Tibial artery (tissue), 4 donors: Measurements from ENCODE around the gene ADAT3.

Experiments used
- DNase-seq, 2 donors: peaks; one replicate each; pipeline ENCODE4 v3.0.0-alpha.2; 2019
- H3K27ac ChIP-seq, 2 donors: fragments of 200-600 bp; sonication (generic) in 1 of 2; 1 replicate in 1 of 2; 2 replicates in 1 of 2; pipeline ENCODE4 v1.5.1; 2018 to 2019; ENCODE audit warnings: mild to moderate bottlenecking in 1 of 2
- H3K27me3 ChIP-seq, 2 donors: fragments of 200-600 bp; sonication (generic) in 1 of 2; one replicate each; pipeline versions ENCODE4 v1.5.1 to v1.6.0; 2016 to 2019
- H3K36me3 ChIP-seq, 3 donors: fragments of 200-600 bp; sonication (generic) in 2 of 3; one replicate each; pipeline ENCODE4 v1.5.1; 2016 to 2019; ENCODE audit warnings: mild to moderate bottlenecking in 2 of 3
- H3K4me1 ChIP-seq, 4 donors: fragments of 200-600 bp; sonication (generic) in 2 of 4; 1 replicate in 3 of 4; 2 replicates in 1 of 4; pipeline ENCODE4 v1.5.1; 2016 to 2019
- H3K4me3 ChIP-seq, 2 donors: fragments of 200-600 bp; sonication (generic) in 1 of 2; 1 replicate in 1 of 2; 2 replicates in 1 of 2; pipeline ENCODE4 v1.5.1; 2018 to 2019; ENCODE audit warnings: mild to moderate bottlenecking in 2 of 2
- H3K9me3 ChIP-seq, 3 donors: fragments of 200-600 bp; sonication (generic) in 1 of 3; one replicate each; pipeline ENCODE4 v1.5.1; 2016 to 2019
- intact Hi-C: fragments of 100-400 bp; cut with DNase I; formaldehyde crosslinking; loops from one replicate; pipeline ENCODE4 v1.15.0; 2023; ENCODE audit warnings: low total_unique reads
- TF ChIP-seq, protein P1 (sequence below), 2 experiments: fragments of 200-600 bp in 1 of 2; fragments of 450-650 bp in 1 of 2; IDR thresholded peaks; one replicate each; pipeline ENCODE4 v1.5.1; 2017 to 2019; ENCODE audit warnings: antibody characterized with exemption in 2 of 2, mild to moderate bottlenecking in 1 of 2, moderate library complexity in 1 of 2

The ADAT3 gene

DNA sequence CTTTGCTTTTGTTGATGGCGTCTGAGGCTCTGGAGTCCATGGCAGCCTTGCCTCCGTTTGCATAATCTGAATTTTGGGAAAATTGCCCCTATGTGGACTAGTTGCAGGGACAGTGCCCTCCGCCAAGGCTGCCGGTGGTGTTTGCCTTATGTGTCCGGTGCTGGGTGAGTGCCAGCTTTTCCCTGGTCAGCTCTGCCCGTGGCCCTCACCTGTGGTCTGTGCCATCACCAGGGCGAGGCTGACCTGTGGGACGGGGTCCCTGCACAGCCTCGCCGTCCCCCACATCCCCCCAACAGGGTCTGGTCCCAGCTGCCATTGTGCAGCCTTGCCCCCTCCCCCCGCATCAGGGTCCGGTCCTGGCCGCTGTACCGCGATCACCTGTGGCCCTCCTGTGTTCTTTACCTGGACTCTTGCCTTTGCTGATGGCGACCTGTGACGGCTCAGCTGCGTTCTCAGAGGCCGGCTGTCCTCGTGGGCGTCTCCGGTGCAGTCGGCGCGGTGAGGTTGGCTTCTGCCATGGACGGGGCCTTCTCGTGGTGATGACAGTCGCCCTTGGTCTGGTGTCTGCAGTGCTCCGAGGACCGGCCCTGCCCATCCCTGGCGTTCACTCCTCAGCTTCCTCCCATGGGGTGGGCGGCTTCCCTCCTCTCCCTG is 48.4 kb downstream of the ADAT3 start:
- Histone ChIP-seq H3K27me3 (no peaks in the 10 kb centered on the region), H3K27ac (no peak overlapping the region), H3K4me1 (peaks cover 0 to 14% (median 0%) of the 10 kb centered on the region in 4 donors), H3K4me3 (no peak overlapping the region), H3K36me3 (peaks cover 0 to 44% (median 0%) of the 10 kb centered on the region in 3 donors), H3K9me3 (no peaks in the 10 kb centered on the region)
- TF ChIP-seq, protein P1, sequence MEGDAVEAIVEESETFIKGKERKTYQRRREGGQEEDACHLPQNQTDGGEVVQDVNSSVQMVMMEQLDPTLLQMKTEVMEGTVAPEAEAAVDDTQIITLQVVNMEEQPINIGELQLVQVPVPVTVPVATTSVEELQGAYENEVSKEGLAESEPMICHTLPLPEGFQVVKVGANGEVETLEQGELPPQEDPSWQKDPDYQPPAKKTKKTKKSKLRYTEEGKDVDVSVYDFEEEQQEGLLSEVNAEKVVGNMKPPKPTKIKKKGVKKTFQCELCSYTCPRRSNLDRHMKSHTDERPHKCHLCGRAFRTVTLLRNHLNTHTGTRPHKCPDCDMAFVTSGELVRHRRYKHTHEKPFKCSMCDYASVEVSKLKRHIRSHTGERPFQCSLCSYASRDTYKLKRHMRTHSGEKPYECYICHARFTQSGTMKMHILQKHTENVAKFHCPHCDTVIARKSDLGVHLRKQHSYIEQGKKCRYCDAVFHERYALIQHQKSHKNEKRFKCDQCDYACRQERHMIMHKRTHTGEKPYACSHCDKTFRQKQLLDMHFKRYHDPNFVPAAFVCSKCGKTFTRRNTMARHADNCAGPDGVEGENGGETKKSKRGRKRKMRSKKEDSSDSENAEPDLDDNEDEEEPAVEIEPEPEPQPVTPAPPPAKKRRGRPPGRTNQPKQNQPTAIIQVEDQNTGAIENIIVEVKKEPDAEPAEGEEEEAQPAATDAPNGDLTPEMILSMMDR (IDR thresholded peaks at IDR 0.05) = no peak
- no peak for DNase-seq
- intact Hi-C loops = no loop called here

DNA sequence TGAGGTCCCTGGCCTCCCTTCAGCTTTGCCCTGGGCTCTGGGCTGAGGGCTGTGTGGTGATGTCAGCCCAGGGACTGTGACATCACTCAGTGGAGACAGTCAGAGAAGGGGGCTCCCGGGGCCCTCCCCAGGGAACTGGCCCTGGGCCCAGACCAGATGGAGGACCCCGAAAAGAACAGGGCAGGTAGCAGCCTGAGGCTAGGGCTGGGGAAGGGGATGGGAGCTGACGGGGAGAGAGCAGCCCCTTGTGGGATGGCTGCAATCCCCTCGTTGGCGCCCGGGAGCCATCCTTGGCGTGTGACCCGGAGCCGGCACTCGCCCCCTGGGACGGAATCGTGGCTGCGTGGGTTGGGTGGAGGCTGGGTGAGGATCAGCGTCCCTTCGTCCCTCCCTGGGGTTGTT is 49.3 kb downstream of the ADAT3 start:
- H3K27me3 ChIP-seq = no peaks in the 10 kb centered on the region
- no peak overlapping the region for H3K4me3 ChIP-seq
- H3K4me1 ChIP-seq = peaks cover 0 to 14% (median 0%) of the 10 kb centered on the region in 4 donors
- no peak overlapping the region for H3K27ac ChIP-seq
- H3K9me3 ChIP-seq = no peaks in the 10 kb centered on the region
- peaks cover 0 to 36% (median 0%) of the 10 kb centered on the region in 3 donors for H3K36me3 ChIP-seq
- intact Hi-C loops = no loop called here
- TF ChIP-seq, protein P1 (IDR thresholded peaks at IDR 0.05) = no peak
- no peak for DNase-seq

DNA sequence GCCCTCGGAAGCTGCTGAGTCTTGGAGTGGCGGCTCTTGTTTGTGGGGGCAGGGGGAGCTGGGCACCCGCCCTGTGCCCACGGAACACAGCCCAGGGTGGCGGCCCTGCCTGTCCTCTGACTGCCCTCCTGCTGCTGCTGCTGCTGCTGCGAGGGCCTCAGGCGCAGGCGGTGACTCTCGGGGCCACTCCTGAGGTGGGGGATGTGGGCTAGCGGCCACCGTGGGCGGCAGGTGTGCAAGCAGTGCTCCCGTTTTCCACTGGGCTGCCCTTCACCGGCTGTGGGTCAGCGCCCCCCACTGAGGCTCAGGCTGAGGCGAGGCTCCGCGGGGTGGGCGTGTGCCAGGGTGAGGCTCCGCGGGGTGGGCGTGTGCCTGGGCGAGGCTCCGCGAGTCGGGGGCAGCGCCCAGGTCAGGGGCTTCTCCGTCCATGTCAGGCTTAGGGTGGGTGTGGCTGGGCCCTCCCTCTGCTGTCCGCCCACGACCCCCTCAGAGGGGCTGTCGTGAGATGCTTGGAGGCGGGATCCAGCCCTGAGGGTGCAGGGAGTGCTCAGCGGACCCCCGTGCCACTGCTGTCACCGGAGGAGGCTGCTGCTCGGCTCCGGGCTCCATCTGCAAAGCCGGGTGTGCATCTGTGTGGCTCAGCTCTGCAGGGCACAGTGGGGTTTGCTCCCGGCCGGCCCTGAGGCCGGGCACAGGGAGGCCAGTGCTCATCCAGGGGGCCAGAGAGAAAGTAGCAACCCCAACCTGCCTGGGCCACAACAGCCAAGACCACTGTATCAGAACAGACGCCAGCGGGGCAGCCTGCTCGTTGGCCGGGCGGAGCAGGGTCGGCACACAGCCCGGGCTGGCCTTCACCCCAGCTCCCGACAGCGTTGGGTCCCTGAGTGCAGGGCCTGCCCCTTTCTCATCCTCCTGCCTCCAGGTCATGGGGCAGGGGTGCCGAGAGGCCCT is 50.2 kb downstream of the ADAT3 start:
- Histone ChIP-seq H3K36me3 (peaks cover 0 to 29% (median 0%) of the 10 kb centered on the region in 3 donors), H3K4me1 (peaks cover 0 to 14% (median 0%) of the 10 kb centered on the region in 4 donors), H3K27ac (no peak overlapping the region), H3K4me3 (no peak overlapping the region), H3K9me3 (no peaks in the 10 kb centered on the region), H3K27me3 (no peaks in the 10 kb centered on the region)
- intact Hi-C loops = no loop called here
- DNase-seq = no peak
- TF ChIP-seq, protein P1 (IDR thresholded peaks at IDR 0.05) = no peak

DNA sequence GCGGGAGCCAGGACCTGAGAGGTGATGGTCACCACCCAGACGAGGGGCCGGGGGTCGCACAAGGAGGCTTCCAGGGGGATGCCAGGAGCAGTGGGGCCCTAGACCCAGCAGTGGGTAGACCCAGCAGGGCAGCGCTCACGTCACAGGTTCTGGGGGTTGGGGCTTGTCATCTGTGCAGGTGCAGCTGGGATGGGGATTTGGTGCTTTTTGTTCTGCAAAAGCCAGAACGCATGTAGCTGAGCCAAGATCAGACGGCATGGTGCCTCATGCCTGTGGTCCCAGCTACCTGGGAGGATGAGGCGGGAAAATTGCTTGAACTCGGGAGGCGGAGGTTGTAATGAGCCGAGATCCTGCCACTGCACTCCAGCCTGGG is 50.9 kb downstream of the ADAT3 start:
- TF ChIP-seq, protein P1 (IDR thresholded peaks at IDR 0.05) = no peak
- H3K27me3 ChIP-seq = no peaks in the 10 kb centered on the region
- H3K4me1 ChIP-seq = peaks cover 0 to 14% (median 0%) of the 10 kb centered on the region in 4 donors
- H3K4me3 ChIP-seq = no peak overlapping the region
- no peak for DNase-seq
- intact Hi-C loops = no loop called here
- peaks cover 0 to 29% (median 0%) of the 10 kb centered on the region in 3 donors for H3K36me3 ChIP-seq
- H3K9me3 ChIP-seq = no peaks in the 10 kb centered on the region
- no peak overlapping the region for H3K27ac ChIP-seq

DNA sequence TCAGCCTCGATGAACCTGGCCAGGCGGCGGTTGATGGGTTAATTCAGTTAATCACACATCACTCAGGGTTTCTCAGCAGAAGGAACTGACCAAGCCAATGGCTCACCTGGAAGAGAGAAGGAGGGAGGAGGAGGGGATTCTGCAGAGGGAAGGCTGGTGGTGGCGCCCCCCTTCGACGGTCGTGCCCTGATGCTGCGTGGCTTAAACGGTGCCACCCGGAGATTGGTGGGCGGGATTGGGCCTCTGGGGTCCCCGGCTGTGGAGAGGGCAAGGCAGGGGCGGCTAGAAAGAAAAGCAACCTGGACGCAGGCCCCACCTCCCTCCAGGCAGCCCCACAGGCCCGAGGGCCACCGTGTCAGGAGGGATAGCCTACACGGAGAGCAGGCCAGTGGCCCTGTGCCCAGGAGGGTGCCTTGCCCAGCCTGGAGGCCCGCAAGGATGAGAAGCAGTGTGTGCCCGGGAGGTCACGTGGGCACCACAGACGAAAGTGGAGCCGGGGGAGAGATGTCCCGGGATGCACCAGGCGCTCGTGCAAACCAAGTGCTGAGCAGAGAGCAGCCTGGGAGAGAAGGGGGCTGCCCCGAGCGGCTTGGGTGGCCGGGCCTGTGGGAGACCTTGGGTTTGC is 51.8 kb downstream of the ADAT3 start:
- TF ChIP-seq, protein P1 (IDR thresholded peaks at IDR 0.05) = no peak
- Histone ChIP-seq H3K27ac (no peak overlapping the region), H3K4me1 (peaks cover 0 to 14% (median 0%) of the 10 kb centered on the region in 4 donors), H3K9me3 (no peaks in the 10 kb centered on the region), H3K4me3 (no peak overlapping the region), H3K36me3 (peaks cover 0 to 29% (median 0%) of the 10 kb centered on the region in 3 donors), H3K27me3 (no peaks in the 10 kb centered on the region)
- intact Hi-C loops = no loop called here
- no peak for DNase-seq
